Measurements from ENCODE around the gene ZCCHC24. TPM values are rescaled to one million over a fixed set of nuclear protein-coding genes. Genes with fewer than 3 reads are reported as not detected.

The ZCCHC24 gene
- total RNA-seq, 4 donors from 2014 or later = 32.8 to 122 (median 37.7) TPM

DNA sequence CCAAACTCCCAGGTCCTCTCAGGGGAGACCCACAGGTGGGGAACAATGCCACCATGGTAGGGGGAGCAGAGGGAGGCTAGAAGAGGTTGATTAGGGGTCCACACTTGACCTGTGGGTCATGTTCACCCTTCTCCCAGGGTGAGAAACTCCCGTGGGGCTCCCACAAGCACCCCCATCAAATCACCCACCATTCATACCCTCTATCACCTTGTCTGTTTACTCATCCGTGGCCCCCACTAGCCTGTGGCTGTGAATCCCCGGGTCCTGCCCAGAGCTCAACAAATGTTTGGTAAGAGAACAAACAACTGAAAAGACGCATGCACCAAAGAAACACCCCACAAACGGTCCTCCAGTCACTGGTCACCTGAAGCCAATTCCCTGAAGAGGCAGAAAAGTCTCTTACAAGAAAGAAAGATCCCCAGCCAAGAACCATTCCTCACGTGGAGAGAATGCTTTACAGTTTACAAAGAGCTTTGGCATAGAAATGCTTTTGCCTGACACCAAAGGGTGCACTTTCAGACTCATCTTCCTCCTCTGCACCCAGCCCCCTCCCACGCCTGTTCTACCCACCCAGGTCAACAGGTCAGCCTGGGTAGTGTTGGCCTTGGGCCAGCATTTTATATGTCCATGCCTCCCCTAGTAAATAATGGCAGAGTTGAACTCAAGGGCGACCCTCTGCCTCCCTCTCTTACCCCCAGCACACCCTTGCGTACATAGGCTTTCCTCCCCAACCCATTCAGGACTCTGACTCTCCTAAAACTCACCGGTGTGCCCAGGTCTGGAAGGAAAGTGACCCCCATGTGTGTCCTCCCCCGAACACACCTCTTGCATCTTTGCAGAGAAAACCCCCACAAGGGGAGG lies 1.9 kb downstream of the ZCCHC24 start:
- DNase-seq = no peak
- TF ChIP-seq POLR2A (IDR thresholded peaks at IDR 0.05) = no peak
- intact Hi-C loops (cut with DNase I; ENCODE audit: low total_unique reads) = loop anchor here (2.0 kb wide), 1 partner anchor 45 kb away; no protein-coding TSS in a partner anchor
- peak overlapping the region; percentile 57 to 92 for H3K4me3 ChIP-seq
- H3K27ac ChIP-seq = peak overlapping the region; percentile 95 to 99
- H3K36me3 ChIP-seq = no peaks in the 10 kb centered on the region
- H3K4me1 ChIP-seq = peaks cover 0 to 21% of the 10 kb centered on the region in 2 donors
- no peaks in the 10 kb centered on the region for H3K27me3 ChIP-seq
- no peaks in the 10 kb centered on the region for H3K9me3 ChIP-seq

DNA sequence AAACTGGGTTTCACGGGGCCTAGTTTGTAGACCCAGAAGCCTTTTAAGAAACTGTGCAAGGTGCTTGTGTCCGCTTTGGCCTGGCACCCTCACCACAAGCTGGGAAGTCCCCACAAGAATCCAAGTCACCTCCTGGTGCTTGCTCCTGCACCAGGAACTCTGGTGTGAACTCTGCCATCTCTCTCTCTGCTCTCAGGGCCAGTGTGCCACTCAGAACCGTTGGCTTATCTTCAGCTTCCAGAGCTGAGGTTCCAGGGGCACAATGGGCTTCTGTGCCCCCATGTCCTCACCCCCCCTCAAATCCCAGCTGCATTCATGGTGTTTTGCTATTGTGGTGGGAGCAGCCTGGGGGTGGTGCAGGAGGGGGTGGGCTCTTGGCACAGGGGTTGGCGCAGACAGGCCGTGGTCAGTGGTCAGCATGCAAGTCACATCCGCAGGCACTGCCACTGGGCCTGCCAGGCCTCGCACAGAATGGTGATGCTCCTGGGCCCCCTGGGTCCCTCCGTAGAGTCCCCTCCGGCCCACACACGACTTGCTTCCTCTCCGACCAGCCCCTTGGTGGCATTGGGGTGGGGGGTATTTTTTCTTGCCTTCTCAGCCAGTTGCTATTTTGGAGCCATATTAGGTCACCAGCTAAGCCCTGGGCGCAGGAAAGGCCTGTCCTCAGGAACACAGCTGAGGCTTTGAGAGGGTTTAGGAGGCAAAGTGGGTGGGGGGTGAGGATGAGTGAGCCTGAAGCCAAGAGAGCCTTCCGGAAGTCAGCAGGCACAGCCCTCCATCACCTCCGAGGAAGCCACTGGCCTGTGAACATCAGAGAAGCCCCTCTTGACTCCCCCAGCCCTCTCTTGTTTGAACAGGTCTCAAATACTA lies 3.0 kb downstream of the ZCCHC24 start:
- peak overlapping the region; percentile 95 to 99 for H3K27ac ChIP-seq
- H3K4me3 ChIP-seq = peak overlapping the region; percentile 57 to 92
- H3K27me3 ChIP-seq = no peaks in the 10 kb centered on the region
- TF ChIP-seq, protein P1, sequence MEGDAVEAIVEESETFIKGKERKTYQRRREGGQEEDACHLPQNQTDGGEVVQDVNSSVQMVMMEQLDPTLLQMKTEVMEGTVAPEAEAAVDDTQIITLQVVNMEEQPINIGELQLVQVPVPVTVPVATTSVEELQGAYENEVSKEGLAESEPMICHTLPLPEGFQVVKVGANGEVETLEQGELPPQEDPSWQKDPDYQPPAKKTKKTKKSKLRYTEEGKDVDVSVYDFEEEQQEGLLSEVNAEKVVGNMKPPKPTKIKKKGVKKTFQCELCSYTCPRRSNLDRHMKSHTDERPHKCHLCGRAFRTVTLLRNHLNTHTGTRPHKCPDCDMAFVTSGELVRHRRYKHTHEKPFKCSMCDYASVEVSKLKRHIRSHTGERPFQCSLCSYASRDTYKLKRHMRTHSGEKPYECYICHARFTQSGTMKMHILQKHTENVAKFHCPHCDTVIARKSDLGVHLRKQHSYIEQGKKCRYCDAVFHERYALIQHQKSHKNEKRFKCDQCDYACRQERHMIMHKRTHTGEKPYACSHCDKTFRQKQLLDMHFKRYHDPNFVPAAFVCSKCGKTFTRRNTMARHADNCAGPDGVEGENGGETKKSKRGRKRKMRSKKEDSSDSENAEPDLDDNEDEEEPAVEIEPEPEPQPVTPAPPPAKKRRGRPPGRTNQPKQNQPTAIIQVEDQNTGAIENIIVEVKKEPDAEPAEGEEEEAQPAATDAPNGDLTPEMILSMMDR (IDR thresholded peaks at IDR 0.05) = no peak
- no peak for TF ChIP-seq POLR2A (IDR thresholded peaks at IDR 0.05)
- no peak for DNase-seq
- no peaks in the 10 kb centered on the region for H3K9me3 ChIP-seq
- intact Hi-C loops (cut with DNase I; ENCODE audit: low total_unique reads) = no loop called here
- no peaks in the 10 kb centered on the region for H3K36me3 ChIP-seq
- H3K4me1 ChIP-seq = peaks cover 7 to 27% of the 10 kb centered on the region in 2 donors

DNA sequence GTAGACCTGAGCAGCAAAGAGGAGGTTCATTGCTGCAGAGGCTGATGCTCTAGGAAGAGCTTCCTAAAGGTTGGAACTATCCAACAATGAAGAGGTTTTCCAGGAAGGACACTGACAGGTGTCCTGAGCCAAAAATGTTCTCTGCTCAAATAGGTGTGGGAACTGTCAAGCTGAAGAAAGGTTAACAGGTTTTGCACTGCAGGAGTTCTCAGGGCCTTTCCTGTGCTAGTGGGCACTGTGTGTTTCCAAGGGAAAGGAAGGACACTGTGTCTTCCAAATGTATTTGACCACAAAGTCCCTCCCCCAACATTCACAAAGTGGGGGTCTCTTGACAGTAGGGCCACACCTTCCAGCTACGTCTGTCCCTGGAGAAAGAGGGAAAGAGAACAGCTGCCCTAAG lies 4.0 kb downstream of the ZCCHC24 start:
- Histone ChIP-seq H3K4me3 (no peak overlapping the region), H3K27ac (peak overlapping the region; percentile 95 to 99), H3K36me3 (no peaks in the 10 kb centered on the region), H3K9me3 (no peaks in the 10 kb centered on the region), H3K27me3 (no peaks in the 10 kb centered on the region), H3K4me1 (peaks cover 16 to 37% of the 10 kb centered on the region in 2 donors)
- intact Hi-C loops (cut with DNase I; ENCODE audit: low total_unique reads) = no loop called here
- DNase-seq = no peak
- TF ChIP-seq, protein P1 (IDR thresholded peaks at IDR 0.05) = no peak
- TF ChIP-seq POLR2A (IDR thresholded peaks at IDR 0.05) = no peak

DNA sequence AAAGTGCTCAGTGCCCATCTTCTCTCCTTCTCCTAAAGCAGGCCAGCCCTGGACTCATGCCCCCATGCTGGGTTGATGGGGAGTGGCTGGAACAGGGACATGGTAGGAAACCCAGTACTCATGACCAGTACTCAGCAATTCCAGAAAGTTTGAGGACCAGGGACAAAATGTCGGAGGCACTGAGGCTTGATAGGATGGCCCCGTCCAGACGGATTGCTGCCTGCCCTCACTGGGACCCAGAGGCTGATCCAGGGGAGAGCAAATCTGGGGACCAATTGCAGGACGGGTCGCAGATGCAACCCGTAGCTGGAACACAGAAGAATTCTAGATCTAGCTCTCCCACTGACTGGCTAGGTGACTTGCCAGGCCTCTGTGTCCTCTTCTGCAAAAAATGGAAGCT lies 5.1 kb downstream of the ZCCHC24 start:
- no peaks in the 10 kb centered on the region for H3K27me3 ChIP-seq
- intact Hi-C loops (cut with DNase I; ENCODE audit: low total_unique reads) = no loop called here
- peaks cover 27 to 47% of the 10 kb centered on the region in 2 donors for H3K4me1 ChIP-seq
- H3K36me3 ChIP-seq = no peaks in the 10 kb centered on the region
- no peaks in the 10 kb centered on the region for H3K9me3 ChIP-seq
- peak overlapping the region; percentile 95 to 99 for H3K27ac ChIP-seq
- DNase-seq = no peak
- TF ChIP-seq, protein P1 (IDR thresholded peaks at IDR 0.05) = no peak
- no peak for TF ChIP-seq POLR2A (IDR thresholded peaks at IDR 0.05)
- H3K4me3 ChIP-seq = no peak overlapping the region

DNA sequence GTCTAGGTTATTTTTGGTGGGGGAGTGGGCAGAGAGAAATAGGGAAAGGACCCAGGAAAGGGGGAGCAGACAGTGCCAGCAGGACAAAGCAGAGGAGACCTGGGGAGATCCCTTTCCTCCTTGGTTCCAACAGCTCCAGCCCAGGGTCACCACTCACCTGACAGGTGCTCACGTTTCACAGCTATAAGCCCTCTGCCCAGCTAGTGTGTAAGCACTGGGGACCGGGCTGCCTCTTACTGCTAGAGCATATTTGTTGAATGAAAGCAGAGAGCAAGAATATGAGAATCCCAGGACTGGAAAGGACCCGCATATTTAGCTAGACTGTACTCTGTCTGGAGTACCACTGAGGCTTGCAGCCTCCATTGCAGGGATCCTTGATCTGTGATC lies 6.7 kb downstream of the ZCCHC24 start:
- no peak overlapping the region for H3K4me3 ChIP-seq
- H3K4me1 ChIP-seq = peaks cover 33 to 54% of the 10 kb centered on the region in 2 donors
- no peaks in the 10 kb centered on the region for H3K27me3 ChIP-seq
- TF ChIP-seq, protein P1 (IDR thresholded peaks at IDR 0.05) = no peak
- no peak for TF ChIP-seq POLR2A (IDR thresholded peaks at IDR 0.05)
- no peaks in the 10 kb centered on the region for H3K9me3 ChIP-seq
- DNase-seq = no peak
- H3K36me3 ChIP-seq = no peaks in the 10 kb centered on the region
- intact Hi-C loops (cut with DNase I; ENCODE audit: low total_unique reads) = no loop called here
- H3K27ac ChIP-seq = peak overlapping the region; percentile 95 to 99
